Spleen (tissue), 7 donors: ENCODE results near the gene CCDC102A.

Experiments used
- POLR2AphosphoS5 ChIP-seq, 3 donors: sonication (generic); formaldehyde crosslinking; IDR thresholded peaks; one replicate each; pipeline ENCODE4 v1.5.1; 2017; ENCODE audit warnings: antibody characterized with exemption in 3 of 3
- TF ChIP-seq, protein P1 (sequence below), 11 experiments: fragments of 200-600 bp in 7 of 11; fragments of 450-650 bp in 4 of 11; sonication (generic) in 4 of 11; IDR thresholded peaks in 8 of 11; conservative IDR thresholded peaks in 3 of 11; 1 replicate in 7 of 11; 2 replicates in 4 of 11; pipeline versions ENCODE4 v1.4.0 to v1.8.0; 2016 to 2021; ENCODE audit warnings: antibody characterized with exemption in 11 of 11, inconsistent platforms in 4 of 11, mild to moderate bottlenecking in 1 of 11
- donor health status: DM: no; HTN: no; CAD: no; lungs with moderate emphysema.
- donor health status: DM: no; HTN: no; CAD: no.
- donor health status: DM: no; HTN: no; CAD: no.

- TF ChIP-seq, protein P1, sequence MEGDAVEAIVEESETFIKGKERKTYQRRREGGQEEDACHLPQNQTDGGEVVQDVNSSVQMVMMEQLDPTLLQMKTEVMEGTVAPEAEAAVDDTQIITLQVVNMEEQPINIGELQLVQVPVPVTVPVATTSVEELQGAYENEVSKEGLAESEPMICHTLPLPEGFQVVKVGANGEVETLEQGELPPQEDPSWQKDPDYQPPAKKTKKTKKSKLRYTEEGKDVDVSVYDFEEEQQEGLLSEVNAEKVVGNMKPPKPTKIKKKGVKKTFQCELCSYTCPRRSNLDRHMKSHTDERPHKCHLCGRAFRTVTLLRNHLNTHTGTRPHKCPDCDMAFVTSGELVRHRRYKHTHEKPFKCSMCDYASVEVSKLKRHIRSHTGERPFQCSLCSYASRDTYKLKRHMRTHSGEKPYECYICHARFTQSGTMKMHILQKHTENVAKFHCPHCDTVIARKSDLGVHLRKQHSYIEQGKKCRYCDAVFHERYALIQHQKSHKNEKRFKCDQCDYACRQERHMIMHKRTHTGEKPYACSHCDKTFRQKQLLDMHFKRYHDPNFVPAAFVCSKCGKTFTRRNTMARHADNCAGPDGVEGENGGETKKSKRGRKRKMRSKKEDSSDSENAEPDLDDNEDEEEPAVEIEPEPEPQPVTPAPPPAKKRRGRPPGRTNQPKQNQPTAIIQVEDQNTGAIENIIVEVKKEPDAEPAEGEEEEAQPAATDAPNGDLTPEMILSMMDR (IDR thresholded peaks at IDR 0.05 in 8 of 11, conservative IDR thresholded peaks at IDR 0.05 in 3 of 11) = no peak
- TF ChIP-seq POLR2AphosphoS5 (IDR thresholded peaks at IDR 0.05) = no peak
These were observed 39.3 kb upstream of the CCDC102A start for GRCh38 chr16:57575468-57576277.
